GM19324 (cell line): ENCODE measurements around the gene APOA1.

Experiments used
- ATAC-seq: cut with Tn5 transposase; IDR thresholded peaks from one replicate; pipeline ENCODE4 v1.9.1; 2021; ENCODE audit warnings: mild to moderate bottlenecking, moderate library complexity; ENCODE audit not compliant: unreplicated experiment, low FRiP score

APOA1 gene

DNA sequence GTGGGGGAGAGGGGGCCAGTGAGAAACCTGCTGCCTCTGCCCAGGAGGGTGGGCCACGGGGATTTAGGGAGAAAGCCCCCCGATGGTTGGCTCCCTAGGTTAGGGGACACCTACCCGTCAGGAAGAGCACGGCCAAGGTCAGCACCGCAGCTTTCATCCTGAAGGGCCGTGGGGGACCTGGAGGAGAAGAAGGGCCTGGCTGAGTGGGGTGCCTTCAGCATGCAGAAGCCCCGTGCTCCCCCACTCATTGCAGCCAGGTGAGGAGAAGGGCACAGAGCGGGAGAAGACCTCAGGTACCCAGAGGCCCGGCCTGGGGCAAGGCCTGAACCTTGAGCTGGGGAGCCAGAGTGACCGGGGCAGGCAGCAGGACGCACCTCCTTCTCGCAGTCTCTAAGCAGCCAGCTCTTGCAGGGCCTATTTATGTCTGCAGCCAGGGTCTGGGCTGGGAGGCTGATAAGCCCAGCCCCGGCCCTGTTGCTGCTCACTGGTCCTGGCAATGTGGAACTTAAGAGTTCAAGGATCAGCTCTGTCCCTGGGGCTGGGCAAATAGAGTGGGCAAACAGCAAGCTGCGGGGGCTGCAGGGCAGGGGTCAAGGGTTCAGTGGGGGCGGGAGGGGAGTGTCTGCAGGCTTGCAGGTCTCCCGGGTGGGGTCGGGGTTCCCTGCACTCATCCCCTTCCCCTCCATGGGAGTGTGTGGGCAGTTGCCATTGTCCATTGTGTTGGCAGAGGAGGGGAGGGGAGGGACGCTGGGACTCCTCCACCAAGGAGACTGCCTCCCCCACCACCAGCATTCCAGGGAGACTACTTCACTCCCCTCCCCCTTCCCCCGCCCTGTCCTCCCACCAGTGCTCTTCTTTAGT is at the start of gene APOA1:
Gene APOA1 (minus strand): TSS at position 392 of the 861 bp plus-strand sequence. CDS start 235 bp downstream, at position 157.
- no peak for ATAC-seq

GRCh38 chr11:116885951-116886655 is 48.7 kb upstream of the APOA1 start:
- no peak for ATAC-seq

DNA sequence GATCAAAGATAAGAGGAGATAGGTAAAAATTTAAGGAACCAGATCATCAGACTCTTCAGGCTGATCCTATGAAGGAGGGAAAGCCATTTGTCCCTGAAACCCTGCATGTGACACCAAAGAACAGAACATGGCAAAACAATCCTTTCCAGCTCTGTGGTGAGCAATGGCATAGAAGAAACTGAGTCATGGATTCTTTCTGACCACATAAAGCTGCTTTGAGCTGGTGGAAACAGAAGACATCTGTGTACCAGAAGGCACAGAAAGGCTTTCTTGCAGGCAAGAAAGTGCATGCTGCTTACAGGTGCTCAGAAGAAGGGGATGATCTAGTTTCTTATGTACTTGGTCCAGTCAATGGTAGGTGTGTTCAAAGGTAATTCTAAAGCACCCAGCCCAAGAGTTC is 45.0 kb upstream of the APOA1 start:
- ATAC-seq, result no peak

GRCh38 chr11:116881143-116881542 is 43.7 kb upstream of the APOA1 start:
- ATAC-seq, result no peak

- ATAC-seq, result no peak
Measured at GRCh38 chr11:116879800-116880625, 42.6 kb upstream of the APOA1 start.

DNA sequence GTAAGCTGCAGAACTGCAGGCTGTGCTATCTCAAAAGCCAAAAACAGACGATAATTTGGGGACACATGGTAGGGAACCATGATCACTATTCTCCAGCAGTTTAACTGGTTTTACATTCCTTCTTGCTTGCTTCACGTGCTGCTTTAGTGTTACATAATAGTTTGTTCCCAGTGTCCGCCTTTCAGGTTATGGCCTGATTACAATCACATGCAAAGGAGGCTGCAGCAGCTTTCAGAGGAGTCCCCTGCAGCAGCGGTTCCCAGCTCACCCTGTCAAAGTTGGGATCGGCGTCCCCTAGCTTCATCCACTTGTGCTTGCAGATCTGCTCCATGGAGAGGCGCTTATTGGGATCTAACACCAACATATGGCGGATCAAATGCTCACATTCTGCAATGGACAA is 39.2 kb upstream of the APOA1 start:
- no peak for ATAC-seq

DNA sequence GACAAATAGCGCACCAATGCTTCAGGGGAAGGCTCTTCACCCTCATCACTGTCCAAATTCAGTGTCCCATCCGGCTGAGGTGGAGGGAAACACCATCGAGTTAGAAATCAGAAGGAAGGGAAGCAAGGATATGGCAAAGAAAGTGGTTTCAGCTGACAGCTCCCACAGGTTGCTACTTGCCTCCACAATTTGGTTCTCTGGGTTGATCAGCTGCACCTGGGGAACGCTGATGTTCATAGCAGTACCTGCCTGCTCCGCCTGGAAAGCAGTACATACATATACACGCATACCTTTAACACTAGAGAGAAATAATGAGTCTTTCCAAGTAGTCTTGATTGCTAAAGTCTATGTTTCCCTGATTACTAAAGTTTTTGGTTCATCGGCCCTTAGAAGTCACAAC is 37.8 kb upstream of the APOA1 start:
- no peak for ATAC-seq

DNA sequence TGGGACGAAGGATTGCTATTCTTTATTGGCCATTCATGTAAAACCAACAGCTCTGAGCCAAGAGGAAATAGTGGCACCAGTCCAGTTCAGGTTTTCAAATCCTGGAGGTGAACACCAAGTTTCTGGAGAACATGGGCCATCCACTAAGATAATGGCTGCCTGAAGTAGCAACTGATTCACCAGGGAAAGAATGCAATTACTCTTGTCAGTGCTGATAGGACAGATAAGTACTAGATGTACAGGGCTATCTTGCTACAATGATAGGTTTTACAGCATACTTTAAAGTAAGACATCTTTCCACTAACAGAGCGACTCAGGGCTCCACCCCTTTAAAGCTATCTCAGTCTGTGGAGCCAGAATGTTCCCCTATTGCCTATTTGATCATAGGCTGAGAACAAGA is 36.8 kb upstream of the APOA1 start:
- ATAC-seq, result no peak

DNA sequence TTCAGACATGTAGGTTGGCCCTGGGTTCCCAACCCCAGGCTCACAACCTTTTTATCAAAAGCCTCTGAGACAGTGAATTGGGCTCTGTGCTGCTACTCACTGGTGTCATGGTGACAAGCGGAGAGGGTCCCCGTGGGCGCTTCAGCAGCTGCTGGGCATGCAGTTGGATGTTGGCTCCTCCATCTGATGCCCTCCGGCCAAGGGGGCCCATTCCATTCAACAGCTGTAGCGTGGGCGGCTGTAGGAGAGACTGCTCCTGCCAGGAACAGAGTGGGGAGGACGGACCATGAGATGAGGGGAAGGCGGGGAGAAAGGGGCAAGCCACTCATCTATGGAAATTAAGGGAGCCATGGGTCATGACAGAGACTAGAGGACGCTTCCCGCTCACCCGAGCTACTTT is 36.0 kb upstream of the APOA1 start:
- no peak for ATAC-seq

GRCh38 chr11:116871248-116871647 is 33.8 kb upstream of the APOA1 start:
- no peak for ATAC-seq

DNA sequence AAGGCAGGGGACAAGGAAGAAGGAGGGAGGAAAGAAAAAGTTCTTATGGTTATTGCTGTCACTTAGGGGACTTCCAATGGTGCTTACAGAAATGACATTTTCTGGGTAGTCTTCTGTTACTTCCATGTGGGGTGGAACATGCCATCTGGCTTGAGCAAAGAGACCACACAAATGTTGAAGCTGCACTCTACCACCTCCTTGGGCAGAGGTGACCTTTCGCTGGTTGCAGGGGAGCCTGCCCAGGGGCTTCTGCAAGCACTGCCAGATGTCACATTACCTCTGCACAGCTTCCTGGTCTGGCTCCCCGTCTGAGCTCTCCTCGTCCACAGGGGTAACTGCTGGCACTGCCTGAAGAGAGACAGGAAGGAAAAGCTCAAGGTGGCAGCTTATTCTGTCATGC is 32.6 kb upstream of the APOA1 start:
- ATAC-seq, result no peak

GRCh38 chr11:116869610-116870009 is 32.2 kb upstream of the APOA1 start:
- no peak for ATAC-seq

- ATAC-seq, result no peak
Measured at GRCh38 chr11:116868066-116868465, 30.6 kb upstream of the APOA1 start.

DNA sequence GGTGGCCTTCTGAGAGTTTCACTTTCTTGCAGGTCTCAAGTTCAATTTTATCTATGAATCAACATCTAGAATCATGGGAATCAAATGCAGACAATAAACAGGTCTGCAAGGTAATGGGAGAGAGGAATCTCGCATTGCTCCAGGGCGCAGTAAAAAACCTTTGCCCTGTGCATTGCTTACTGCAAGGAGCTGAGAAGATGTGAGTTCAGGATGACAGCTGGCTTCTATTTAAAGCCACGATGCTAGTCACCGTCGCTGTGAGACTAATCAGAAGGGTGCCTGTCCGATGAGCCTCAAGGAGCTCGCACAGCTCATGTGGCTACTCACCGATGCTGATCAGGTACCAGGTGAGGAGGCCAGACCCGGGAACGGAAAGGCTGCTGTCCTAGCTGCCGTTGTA is 30.2 kb upstream of the APOA1 start:
- ATAC-seq, result no peak

- no peak for ATAC-seq
Measured at GRCh38 chr11:116866804-116867455, 29.5 kb upstream of the APOA1 start.

DNA sequence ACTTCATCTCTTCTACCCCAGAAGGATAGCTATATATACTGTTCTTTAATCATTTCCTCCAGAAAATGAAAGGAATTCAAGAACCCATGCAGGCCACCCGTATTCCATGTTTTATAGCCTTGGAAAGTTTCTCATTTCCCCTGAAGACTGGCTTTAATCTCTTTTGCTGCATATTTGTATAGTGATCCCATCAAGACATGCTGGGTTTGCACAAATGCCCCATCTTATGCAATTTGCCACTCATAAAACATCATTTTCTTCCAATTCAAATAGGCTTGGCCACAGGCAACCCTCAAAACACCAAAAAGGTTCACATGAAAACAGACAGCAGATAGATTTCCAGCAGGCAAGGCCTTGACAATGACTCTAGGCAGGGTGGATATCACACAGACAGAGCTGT is 28.3 kb upstream of the APOA1 start:
- ATAC-seq, result no peak

- ATAC-seq, result no peak
Measured at GRCh38 chr11:116864531-116864930, 27.1 kb upstream of the APOA1 start.

DNA sequence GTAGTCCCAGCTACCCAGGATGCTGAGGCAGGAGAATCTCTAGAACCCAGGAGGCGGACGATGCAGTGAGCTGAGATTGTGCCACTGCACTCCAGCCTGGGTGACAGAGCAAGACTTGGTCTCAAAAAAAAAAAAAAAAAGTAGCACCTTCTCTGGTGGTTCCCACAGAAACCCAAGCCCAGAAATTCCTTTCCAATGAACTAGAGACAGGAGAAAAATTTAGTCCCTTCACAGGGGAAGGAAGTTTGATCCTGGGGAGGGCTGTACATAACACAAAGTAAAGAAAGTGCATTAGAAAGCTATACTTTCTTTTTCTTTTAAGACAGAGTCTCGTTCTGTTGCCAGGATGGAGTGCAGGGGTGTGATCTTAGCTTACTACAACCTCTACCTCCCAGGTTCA is 25.5 kb upstream of the APOA1 start:
- no peak for ATAC-seq

GRCh38 chr11:116862185-116862584 is 24.8 kb upstream of the APOA1 start:
- ATAC-seq, result no peak

- ATAC-seq, result no peak
Measured at GRCh38 chr11:116861539-116861938, 24.1 kb upstream of the APOA1 start.

GRCh38 chr11:116860303-116860702 is 22.9 kb upstream of the APOA1 start:
- ATAC-seq, result no peak
